NCI-H82 (cell line): ENCODE results near the gene SCNN1G.
A peak's percentile ranks its signal among the peaks of the same experiment; 100 is the strongest.

ENCODE experiments used
- DNase-seq: peaks from one replicate; lab custom pipeline; 2025; lab: John Stamatoyannopoulos, UW

SCNN1G gene

GRCh38 chr16:23202166-23202565 is 19.6 kb downstream of the SCNN1G start:
- no peak for DNase-seq

GRCh38 chr16:23206986-23207385 is 24.4 kb downstream of the SCNN1G start:
- no peak for DNase-seq

- DNase-seq, result no peak
Measured at GRCh38 chr16:23207485-23207884, 24.9 kb downstream of the SCNN1G start.

- DNase-seq, result no peak
Measured at GRCh38 chr16:23209606-23210005, 27.1 kb downstream of the SCNN1G start.

- DNase-seq, result no peak
Measured at GRCh38 chr16:23213831-23214230, 31.3 kb downstream of the SCNN1G start.

- no peak for DNase-seq
Measured at GRCh38 chr16:23214796-23215195, 32.3 kb downstream of the SCNN1G start.

GRCh38 chr16:23215435-23215834 is 32.9 kb downstream of the SCNN1G start:
- no peak for DNase-seq

- no peak for DNase-seq
Measured at GRCh38 chr16:23216658-23217246, 34.2 kb downstream of the SCNN1G start.

- no peak for DNase-seq
Measured at GRCh38 chr16:23217646-23218045, 35.1 kb downstream of the SCNN1G start.

GRCh38 chr16:23222929-23223328 is 40.4 kb downstream of the SCNN1G start:
- DNase-seq, result no peak

GRCh38 chr16:23223368-23223767 is 40.8 kb downstream of the SCNN1G start:
- no peak for DNase-seq

GRCh38 chr16:23225109-23225508 is 42.6 kb downstream of the SCNN1G start:
- no peak for DNase-seq

GRCh38 chr16:23225634-23226033 is 43.1 kb downstream of the SCNN1G start:
- no peak for DNase-seq

GRCh38 chr16:23227529-23227928 is 45.0 kb downstream of the SCNN1G start:
- DNase-seq, result peak; percentile 8

GRCh38 chr16:23229714-23230113 is 47.2 kb downstream of the SCNN1G start:
- DNase-seq, result no peak

GRCh38 chr16:23232806-23233205 is 50.3 kb downstream of the SCNN1G start:
- DNase-seq, result peak; percentile 31

- DNase-seq, result no peak
Measured at GRCh38 chr16:23235176-23235575, 52.6 kb downstream of the SCNN1G start.

- DNase-seq, result no peak
Measured at GRCh38 chr16:23236983-23237382, 54.4 kb downstream of the SCNN1G start.

GRCh38 chr16:23240994-23241393 is 58.4 kb downstream of the SCNN1G start:
- DNase-seq, result no peak

- no peak for DNase-seq
Measured at GRCh38 chr16:23244122-23244521, 61.6 kb downstream of the SCNN1G start.

GRCh38 chr16:23245268-23245667 is 62.7 kb downstream of the SCNN1G start:
- no peak for DNase-seq

- no peak for DNase-seq
Measured at GRCh38 chr16:23248261-23249194, 66.0 kb downstream of the SCNN1G start.

GRCh38 chr16:23249830-23250229 is 67.3 kb downstream of the SCNN1G start:
- DNase-seq, result no peak
